GM12801 (cell line): ENCODE data around the gene FADS3.

Experiments used
- TF ChIP-seq, protein P1 (sequence below): IDR thresholded peaks from one replicate; pipeline ENCODE4 v1.5.1; 2011; ENCODE audit warnings: control low read depth; ENCODE audit not compliant: insufficient read length; ENCODE audit errors: extremely low read depth

The FADS3 gene

GRCh38 chr11:61861634-61862033, 29.7 kb downstream of the FADS3 start:
- TF ChIP-seq, protein P1, sequence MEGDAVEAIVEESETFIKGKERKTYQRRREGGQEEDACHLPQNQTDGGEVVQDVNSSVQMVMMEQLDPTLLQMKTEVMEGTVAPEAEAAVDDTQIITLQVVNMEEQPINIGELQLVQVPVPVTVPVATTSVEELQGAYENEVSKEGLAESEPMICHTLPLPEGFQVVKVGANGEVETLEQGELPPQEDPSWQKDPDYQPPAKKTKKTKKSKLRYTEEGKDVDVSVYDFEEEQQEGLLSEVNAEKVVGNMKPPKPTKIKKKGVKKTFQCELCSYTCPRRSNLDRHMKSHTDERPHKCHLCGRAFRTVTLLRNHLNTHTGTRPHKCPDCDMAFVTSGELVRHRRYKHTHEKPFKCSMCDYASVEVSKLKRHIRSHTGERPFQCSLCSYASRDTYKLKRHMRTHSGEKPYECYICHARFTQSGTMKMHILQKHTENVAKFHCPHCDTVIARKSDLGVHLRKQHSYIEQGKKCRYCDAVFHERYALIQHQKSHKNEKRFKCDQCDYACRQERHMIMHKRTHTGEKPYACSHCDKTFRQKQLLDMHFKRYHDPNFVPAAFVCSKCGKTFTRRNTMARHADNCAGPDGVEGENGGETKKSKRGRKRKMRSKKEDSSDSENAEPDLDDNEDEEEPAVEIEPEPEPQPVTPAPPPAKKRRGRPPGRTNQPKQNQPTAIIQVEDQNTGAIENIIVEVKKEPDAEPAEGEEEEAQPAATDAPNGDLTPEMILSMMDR, result no peak

GRCh38 chr11:61860054-61860903, 31.1 kb downstream of the FADS3 start:
- TF ChIP-seq, protein P1, result no peak

- TF ChIP-seq, protein P1, result no peak
Measured at GRCh38 chr11:61855939-61856680, 35.2 kb downstream of the FADS3 start.

- TF ChIP-seq, protein P1, result no peak
Measured at GRCh38 chr11:61854966-61855714, 36.2 kb downstream of the FADS3 start.

GRCh38 chr11:61854206-61854895, 37.0 kb downstream of the FADS3 start:
- TF ChIP-seq, protein P1, result no peak

GRCh38 chr11:61853698-61854169, 37.6 kb downstream of the FADS3 start:
- TF ChIP-seq, protein P1, result no peak
